GM19193 (cell line): ENCODE measurements around the gene LAPTM4A.

ENCODE experiments used
- POLR2A ChIP-seq: IDR thresholded peaks from 4 replicates; pipeline ENCODE4 v1.6.1; 2011; ENCODE audit not compliant: insufficient read depth, insufficient read length; ENCODE audit errors: extremely low read depth

The LAPTM4A gene

GRCh38 chr2:20051532-20052228, at the start of gene LAPTM4A:
Gene LAPTM4A, minus strand, starts transcription at chr2:20051628. Its CDS starts 108 bp downstream, at chr2:20051520.
- peak; percentile 77 for TF ChIP-seq POLR2A

GRCh38 chr2:20100711-20101110, 49.3 kb upstream of the LAPTM4A start:
- no peak for TF ChIP-seq POLR2A

- no peak for TF ChIP-seq POLR2A
Observed at GRCh38 chr2:20099780-20100179, 48.4 kb upstream of the LAPTM4A start.

GRCh38 chr2:20097889-20098714, 46.7 kb upstream of the LAPTM4A start:
- no peak for TF ChIP-seq POLR2A

- no peak for TF ChIP-seq POLR2A
Observed at GRCh38 chr2:20095469-20095868, 44.0 kb upstream of the LAPTM4A start.

- no peak for TF ChIP-seq POLR2A
Observed at GRCh38 chr2:20094955-20095354, 43.5 kb upstream of the LAPTM4A start.

- TF ChIP-seq POLR2A = no peak
Observed at GRCh38 chr2:20094142-20094755, 42.8 kb upstream of the LAPTM4A start.

GRCh38 chr2:20093263-20094141, 42.1 kb upstream of the LAPTM4A start:
- no peak for TF ChIP-seq POLR2A

GRCh38 chr2:20092901-20093235, 41.4 kb upstream of the LAPTM4A start:
- no peak for TF ChIP-seq POLR2A

- TF ChIP-seq POLR2A = no peak
Observed at GRCh38 chr2:20092226-20092900, 40.9 kb upstream of the LAPTM4A start.

GRCh38 chr2:20091305-20091991, 40.0 kb upstream of the LAPTM4A start:
- no peak for TF ChIP-seq POLR2A

GRCh38 chr2:20089715-20090464, 38.5 kb upstream of the LAPTM4A start:
- no peak for TF ChIP-seq POLR2A

- TF ChIP-seq POLR2A = no peak
Observed at GRCh38 chr2:20081841-20082240, 30.4 kb upstream of the LAPTM4A start.
